D721Med (cell line): ENCODE results near the gene GDPD4.

Source experiments
- DNase-seq: peaks from one replicate; pipeline ENCODE4 v3.0.0; 2011; ENCODE audit warnings: low spot score; ENCODE audit not compliant: insufficient read length
- FAIRE-seq: peaks from 2 replicates; lab custom pipeline; 2011; peaks lifted over from hg19 to GRCh38; lab: Jason Lieb, UNC
- CTCF ChIP-seq: IDR thresholded peaks from 2 replicates; pipeline ENCODE4 v1.5.1; 2012; ENCODE audit warnings: mild to moderate bottlenecking, control low read depth; ENCODE audit not compliant: insufficient read depth; ENCODE audit errors: missing control alignments

GDPD4 gene

GRCh38 chr11:77201370-77201769 lies 100.1 kb downstream of the GDPD4 start:
- no peak for FAIRE-seq
- TF ChIP-seq CTCF = no peak
- no peak for DNase-seq

- DNase-seq (no peak), FAIRE-seq (no peak)
- TF ChIP-seq CTCF = no peak
Observed at GRCh38 chr11:77200351-77201268, 100.9 kb downstream of the GDPD4 start.

GRCh38 chr11:77199137-77199745 lies 102.2 kb downstream of the GDPD4 start:
- FAIRE-seq = no peak
- TF ChIP-seq CTCF = no peak
- no peak for DNase-seq

GRCh38 chr11:77198440-77198849 lies 103.0 kb downstream of the GDPD4 start:
- no peak for TF ChIP-seq CTCF
- FAIRE-seq (no peak), DNase-seq (no peak)

- TF ChIP-seq CTCF = no peak
- no peak for DNase-seq
- no peak for FAIRE-seq
Observed at GRCh38 chr11:77197626-77198320, 103.7 kb downstream of the GDPD4 start.

GRCh38 chr11:77196961-77197360 lies 104.5 kb downstream of the GDPD4 start:
- DNase-seq (no peak), FAIRE-seq (no peak)
- TF ChIP-seq CTCF = no peak
